SKM-1 (cell line): ENCODE results near the gene MARK1.

Experiments
- DNase-seq: peaks from one replicate; lab custom pipeline; 2025; ENCODE audit not compliant: unreplicated experiment; lab: John Stamatoyannopoulos, UW

MARK1 gene

GRCh38 chr1:220708936-220709801, 181.2 kb downstream of the MARK1 start:
- DNase-seq: no peak

GRCh38 chr1:220710333-220710732, 182.4 kb downstream of the MARK1 start:
- no peak for DNase-seq

GRCh38 chr1:220711056-220711809, 183.3 kb downstream of the MARK1 start:
- peak; percentile 81 for DNase-seq
